Keratinocyte (primary cell): ENCODE measurements around the gene ARHGEF16.

Experiments used
- CTCF ChIP-seq, 3 experiments: IDR thresholded peaks in 1 of 3; conservative IDR thresholded peaks in 1 of 3; optimal IDR thresholded peaks in 1 of 3; 2 replicates in 2 of 3; 3 replicates in 1 of 3; pipeline versions ENCODE3 to v1.5.1; 2011; ENCODE audit warnings: low read length in 3 of 3, mild to moderate bottlenecking in 3 of 3, moderate library complexity in 2 of 3, control low read depth in 1 of 3, inconsistent platforms in 1 of 3; ENCODE audit not compliant: insufficient read depth in 2 of 3; ENCODE audit errors: extremely low read depth in 1 of 3
- EZH2 ChIP-seq: IDR thresholded peaks from one replicate; pipeline ENCODE4 v1.6.1; 2012; ENCODE audit warnings: inconsistent platforms, mild to moderate bottlenecking, low read length, moderate library complexity

GRCh38 chr1:3518756-3519155 is 64.3 kb downstream of the ARHGEF16 start:
- TF ChIP-seq CTCF (optimal IDR thresholded peaks at IDR 0.05 in 1 of 3, IDR thresholded peaks at IDR 0.05 in 1 of 3, conservative IDR thresholded peaks at IDR 0.05 in 1 of 3; ENCODE audit: extremely low read depth in 1 of 3, insufficient read depth in 2 of 3, low read length in 3 of 3) (no peak), EZH2 (no peak)
